22Rv1 (cell line): ENCODE measurements around the gene SYNJ2.

Experiments used
- ZFX ChIP-seq: fragments of 450-650 bp; IDR thresholded peaks from 2 replicates; pipeline ENCODE4 v1.6.1; 2017; ENCODE audit warnings: antibody characterized with exemption, borderline replicate concordance
- TF ChIP-seq, protein P1 (sequence below): fragments of 450-650 bp; IDR thresholded peaks from 2 replicates; pipeline ENCODE4 v1.5.1; 2017; ENCODE audit warnings: mild to moderate bottlenecking

- TF ChIP-seq, protein P1, sequence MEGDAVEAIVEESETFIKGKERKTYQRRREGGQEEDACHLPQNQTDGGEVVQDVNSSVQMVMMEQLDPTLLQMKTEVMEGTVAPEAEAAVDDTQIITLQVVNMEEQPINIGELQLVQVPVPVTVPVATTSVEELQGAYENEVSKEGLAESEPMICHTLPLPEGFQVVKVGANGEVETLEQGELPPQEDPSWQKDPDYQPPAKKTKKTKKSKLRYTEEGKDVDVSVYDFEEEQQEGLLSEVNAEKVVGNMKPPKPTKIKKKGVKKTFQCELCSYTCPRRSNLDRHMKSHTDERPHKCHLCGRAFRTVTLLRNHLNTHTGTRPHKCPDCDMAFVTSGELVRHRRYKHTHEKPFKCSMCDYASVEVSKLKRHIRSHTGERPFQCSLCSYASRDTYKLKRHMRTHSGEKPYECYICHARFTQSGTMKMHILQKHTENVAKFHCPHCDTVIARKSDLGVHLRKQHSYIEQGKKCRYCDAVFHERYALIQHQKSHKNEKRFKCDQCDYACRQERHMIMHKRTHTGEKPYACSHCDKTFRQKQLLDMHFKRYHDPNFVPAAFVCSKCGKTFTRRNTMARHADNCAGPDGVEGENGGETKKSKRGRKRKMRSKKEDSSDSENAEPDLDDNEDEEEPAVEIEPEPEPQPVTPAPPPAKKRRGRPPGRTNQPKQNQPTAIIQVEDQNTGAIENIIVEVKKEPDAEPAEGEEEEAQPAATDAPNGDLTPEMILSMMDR = no peak
- TF ChIP-seq ZFX = no peak
Measured at GRCh38 chr6:158070513-158070912, 88.8 kb downstream of the SYNJ2 start.
